Measurements from ENCODE around the gene JAZF1.
"Not testable (repeated sequence)": the region's sequence is repeated elsewhere in the genome, so short reads cannot be mapped to it uniquely, and the experiment has no call there.

The JAZF1 gene

DNA sequence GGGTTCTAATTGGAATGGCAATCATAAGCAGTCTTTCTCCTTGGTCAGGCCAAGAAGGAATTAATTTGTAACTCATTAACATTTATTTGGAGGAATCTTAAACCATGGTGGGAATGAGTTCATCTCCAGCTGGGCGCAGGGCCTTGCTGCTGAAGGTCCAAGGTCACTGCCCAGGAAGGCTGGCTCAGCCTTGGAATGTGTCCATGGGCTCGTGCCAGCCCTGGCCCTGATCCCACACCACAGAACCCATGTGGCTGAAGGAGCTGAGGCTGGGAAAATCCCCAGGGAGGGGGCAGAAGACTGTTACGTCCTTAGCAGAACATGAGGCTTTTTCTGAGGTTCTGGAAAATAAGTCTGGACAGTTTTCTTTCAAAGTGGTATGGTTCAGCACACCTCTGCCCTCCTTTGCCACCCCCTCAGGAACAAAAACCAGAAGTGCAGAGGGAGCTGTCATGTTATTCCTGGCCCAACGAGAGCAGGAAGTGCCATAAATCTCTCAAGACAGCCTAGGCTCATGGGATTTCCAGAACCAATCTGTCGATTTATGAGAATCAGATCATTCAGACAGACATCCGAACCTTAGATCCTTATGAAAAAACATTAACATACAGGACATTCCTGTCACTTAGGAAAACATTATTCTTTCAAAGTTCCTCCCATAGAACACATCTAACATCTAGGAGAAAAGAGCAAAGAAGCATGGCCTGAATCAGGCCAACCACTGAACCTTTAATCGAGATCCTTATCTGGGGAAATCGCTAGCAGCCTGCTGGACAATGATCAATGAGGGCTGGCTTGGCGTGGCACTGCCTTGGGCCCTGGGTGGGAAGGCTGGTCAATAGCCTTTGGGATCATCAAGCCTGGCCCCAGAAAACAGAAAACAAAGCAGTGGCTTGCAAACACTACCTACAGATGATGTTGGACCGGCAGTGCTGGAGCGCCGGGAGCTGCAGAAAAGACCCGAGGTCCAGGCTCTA, 306.3 kb downstream of the JAZF1 start:
- DNase-seq (ENCODE audit: low read depth in 2 of 2), result no peak

DNA sequence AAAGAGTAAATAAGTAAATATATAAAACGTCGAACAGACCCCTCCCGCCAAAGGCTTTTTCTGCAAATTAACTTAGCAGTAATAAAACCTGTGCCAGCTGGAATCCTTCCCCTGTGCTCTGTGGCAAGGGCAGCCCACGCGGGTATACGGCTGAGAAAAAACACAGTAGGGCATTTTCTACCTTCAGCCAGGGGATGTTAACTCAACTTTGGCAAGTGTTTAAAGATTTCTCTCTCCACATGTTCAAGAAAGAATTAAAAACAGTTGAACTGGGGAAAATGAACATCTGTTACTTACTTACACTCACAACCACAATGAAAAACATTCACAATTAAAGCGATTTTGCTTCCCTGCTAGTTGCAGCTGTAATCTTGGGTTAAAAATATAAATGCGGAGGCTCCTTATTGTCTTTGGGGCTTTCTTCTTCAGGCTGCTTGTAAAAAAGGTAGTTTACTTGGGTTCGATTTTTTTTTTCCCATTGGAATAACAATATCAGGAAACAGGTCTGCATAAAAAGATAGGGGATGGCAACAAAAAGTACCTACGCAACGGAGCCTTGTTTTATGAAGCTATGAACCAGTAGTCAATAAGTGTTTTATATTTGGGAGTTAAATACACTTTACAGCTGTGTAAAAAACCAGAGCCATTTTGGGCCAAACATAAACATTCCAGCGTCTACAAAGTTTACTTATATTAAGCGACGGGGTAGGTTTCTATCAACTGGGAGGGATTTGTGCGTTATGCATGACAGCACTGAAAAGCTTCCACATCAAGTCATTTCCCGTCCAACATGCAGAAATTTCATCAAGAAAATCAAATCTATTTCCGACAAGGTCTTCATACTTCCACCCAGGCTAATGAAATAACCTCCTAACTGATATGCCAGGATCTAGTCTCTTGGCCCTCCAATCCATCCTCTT, 308.0 kb downstream of the JAZF1 start:
- DNase-seq (ENCODE audit: low read depth in 2 of 2), result no peak

DNA sequence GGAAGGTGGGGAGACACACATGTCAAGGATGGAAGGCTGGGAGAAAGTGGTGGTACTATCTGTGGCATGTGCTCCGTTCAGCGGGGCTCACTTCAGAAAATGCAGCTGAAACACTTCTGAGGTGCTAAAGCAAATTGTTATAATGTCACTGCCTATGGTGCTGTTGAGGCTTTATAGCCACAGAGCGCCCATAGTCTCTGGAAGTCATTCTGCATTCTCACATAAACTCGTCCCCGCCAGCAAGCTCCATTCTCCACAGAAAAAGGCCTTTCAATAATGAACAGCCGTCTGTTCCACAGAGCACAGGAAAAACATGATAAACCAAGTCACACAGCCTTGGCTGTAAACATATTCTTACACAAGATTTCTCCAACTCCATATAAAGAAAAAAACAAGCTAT, 308.7 kb downstream of the JAZF1 start:
- no peak for DNase-seq (ENCODE audit: low read depth in 2 of 2)

DNA sequence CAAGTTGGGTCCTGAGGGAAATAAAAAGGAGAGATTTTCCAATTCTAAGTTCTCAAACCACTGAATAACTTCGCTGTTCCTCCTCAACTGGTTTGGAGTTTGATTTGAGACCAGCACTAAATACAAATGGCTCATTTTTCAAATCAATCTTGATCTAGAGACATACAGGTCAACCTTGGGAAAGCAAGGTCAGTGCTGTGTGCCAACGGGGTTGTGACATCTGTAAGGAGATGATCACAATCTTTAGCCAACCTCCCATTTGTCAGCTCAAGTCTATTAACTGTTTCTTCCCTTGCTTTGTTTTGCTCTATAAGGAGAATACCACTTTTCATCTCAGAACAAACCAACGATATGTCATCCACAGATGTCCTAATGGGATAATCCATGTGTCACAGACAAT, 309.5 kb downstream of the JAZF1 start:
- no peak for DNase-seq (ENCODE audit: low read depth in 2 of 2)

DNA sequence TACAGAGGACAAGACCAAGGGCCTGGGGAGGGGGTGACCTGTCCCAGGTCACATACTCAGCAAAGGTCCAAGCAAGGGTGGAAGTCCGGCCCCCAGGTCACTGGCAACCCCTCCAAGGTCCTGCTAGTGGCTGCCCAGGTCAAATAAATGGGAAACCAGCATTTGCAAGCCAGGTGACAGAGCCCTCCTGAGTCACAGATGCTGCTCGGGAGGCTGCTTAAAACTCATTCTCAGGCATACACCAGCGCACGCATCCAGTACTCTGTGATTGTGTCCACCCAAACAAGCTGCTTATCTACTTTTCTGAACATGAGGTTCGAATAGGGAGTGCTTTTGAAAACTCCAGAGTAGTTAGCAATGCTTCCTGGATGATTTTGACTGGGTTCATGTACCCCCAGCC, 310.0 kb downstream of the JAZF1 start:
- DNase-seq (ENCODE audit: low read depth in 2 of 2), result no peak

DNA sequence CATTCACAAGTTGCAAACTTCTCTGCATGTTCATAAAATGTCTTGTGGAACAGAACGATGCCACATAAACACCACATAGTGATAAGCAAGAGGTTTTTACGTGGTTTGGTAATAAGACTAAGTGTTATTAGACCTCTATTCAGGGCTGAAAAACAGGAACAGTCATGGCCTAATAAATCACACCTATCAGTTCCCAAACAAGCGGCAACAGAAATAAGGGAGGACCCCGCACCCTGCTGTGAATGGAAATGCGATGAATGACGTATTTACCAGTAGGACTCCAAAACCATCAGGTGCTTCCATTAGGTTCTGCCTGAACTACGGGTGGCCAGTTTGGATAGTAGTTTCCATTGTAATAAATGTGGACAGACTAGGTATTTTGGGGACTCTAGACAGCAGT, 311.5 kb downstream of the JAZF1 start:
- DNase-seq (ENCODE audit: low read depth in 2 of 2), result no peak

DNA sequence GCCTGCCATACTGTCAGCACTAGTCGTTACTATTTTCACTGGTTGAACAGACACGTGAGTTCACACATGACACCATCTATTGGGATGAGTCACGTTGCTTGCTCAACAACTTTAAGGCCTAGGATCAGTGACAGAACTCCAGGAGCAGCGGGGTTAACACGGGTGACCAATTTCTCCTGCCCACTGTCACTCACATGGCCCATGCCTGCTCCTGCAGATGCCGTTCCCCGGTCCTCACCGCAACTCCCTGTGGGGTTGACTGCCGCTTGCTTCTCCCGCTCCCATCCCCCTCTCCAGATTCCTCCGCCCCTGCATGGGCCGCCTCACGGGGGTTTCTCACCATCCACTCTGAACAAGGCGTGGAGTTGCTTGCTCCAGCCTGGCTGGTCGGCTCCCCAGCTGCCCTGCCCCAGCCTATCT, 312.5 kb downstream of the JAZF1 start:
- DNase-seq (ENCODE audit: low read depth in 2 of 2), result no peak

DNA sequence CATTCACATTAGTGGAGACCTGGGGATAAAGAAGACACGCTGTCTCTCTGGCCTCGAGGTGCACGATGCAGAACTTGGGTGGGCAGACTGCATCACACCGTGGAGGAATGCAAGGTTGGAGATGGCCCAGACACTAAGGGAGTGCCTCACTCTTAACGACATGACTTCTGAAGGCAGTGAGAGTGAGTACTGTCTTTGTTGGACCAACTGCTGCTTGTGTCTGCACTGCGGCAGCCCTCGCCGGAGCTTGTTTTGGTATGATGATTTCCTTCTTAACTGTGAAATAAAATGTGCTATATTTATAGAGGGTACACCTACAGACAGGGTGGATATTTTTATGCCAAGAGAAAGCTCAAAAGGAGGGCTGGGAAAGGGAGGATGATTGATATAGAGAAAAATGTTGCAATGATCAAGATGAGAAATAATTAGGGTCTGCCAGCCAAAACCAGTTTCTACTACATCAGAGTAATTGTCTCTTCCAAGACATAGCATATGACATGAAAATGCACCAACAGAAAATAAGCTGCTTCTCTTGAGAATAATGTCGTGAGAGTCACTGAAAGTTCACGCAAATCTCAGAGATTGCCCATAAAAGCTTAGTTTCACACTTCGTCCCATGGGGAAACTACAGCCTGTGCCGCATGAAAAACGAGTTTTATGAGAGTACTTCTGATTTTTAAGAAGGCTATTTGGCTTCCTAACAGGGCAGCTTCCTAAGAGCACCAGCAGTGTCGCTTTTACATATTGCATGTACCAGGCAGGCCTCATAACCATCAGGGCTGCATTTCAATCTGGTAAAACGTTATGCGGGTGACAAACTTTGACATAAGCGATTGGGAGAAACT, 313.5 kb downstream of the JAZF1 start:
- DNase-seq (ENCODE audit: low read depth in 2 of 2), result no peak

DNA sequence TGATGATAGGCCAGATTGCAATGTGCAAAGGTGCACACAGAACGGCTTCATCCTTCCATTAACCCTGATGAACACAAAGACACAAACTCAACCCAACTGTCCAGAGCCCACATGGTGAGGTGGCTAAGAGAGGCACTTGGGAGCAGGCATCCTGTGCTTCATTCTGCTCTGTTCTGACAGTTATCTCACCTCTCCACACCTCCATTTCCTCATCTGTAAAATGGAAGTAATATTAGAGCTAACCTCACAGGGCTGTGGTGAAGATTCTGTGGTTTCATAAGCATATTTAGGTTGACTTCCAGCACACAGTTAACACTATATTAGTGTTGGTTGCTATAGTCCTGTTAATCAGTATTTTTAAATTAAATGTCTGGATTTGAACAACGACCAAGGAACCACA, 314.3 kb downstream of the JAZF1 start:
- DNase-seq (ENCODE audit: low read depth in 2 of 2), result no peak

DNA sequence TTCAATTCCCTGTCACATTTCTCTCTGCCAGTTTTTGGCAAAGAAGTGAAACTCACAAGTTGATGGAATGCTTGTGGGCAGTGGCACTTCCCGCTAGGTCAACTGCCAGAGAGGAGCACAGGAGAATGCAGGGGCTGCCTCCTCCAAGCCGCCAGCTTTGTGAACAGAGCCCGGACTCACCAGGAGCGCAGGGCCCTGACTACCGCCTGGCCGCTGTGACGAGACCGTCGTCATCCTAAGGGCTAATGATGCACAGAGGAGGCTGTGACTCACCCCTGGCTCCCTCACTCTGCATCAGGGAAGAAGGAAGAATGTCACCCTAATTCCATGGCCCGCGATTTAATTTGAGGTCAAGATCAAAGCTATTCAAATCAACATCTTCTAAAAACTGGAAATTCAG, 316.7 kb downstream of the JAZF1 start:
- DNase-seq (ENCODE audit: low read depth in 2 of 2), result no peak

DNA sequence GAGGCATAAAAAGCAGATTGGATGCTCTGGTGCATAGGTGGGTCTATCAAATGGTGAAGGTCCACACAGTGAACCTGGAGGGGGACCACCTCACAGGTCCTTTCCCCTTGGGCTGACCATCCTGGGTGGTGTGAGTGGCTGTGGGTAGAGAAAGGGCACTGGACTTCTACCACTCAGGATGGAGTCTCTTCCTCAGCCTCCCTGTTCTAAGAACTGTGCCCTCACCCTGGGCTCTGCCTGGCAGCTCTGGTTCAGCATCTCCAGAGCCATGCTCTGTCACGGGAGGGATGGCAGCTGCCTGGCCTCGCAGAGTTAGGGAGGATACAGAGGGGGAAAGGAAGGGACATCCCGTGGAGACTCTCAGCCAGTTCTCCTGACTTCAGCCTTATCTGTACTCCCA, 318.8 kb downstream of the JAZF1 start:
- no peak for DNase-seq (ENCODE audit: low read depth in 2 of 2)

DNA sequence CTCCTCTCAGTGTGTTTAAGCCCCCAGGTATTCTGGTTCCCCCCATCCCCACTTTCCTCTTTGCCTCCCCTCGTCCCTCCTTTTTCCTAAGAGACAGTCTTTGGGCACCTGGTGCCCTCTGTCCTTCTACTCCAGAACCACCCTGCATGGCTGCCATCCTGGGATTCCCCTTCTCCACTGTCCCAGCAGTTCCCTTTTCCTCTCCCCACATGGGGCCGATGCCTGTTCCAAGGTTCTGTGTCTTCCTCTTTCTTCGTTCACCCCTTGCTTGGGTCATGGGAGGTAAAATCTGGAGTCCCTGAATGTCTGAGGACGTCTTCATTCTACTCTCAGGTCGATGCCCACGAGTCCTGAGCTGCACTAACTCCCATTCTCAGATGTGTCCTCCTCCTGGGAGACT, 319.8 kb downstream of the JAZF1 start:
- DNase-seq (ENCODE audit: low read depth in 2 of 2), result no peak

DNA sequence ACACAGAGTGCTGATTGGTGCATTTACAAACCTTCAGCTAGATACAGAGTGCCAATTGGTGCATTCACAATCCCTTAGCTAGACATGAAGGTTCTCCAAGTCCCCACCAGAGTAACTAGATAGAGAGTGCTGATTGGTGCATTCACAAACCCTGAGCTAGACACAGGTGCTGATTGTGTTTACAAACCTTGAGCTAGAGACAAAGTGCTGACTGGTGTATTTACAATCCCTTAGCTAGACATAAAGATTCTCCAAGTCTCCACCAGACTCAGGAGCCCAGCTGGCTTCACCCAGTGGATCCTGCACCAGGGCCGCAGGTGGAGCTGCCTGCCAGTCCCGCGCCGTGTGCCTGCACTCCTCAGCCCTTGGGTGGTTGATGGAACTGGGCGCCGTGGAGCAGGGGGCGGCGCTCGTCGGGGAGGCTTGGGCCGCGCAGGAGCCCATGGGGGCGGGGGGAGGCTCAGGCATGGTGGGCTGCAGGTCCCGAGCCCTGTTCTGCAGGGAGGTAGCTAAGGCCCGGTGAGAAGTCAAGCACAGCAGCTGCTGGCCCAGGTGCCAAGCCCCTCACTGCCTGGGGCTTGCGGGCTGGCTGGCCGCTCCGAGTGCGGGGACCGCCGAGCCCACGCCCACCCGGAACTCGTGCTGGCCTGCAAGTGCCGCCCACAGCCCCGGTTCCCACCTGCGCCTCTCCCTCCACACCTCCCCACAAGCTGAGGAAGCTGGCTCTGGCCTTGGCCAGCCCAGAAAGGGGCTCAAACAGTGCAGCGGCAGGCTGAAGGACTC, 323.7 kb downstream of the JAZF1 start:
- DNase-seq (ENCODE audit: low read depth in 2 of 2), result not testable (repeated sequence)

DNA sequence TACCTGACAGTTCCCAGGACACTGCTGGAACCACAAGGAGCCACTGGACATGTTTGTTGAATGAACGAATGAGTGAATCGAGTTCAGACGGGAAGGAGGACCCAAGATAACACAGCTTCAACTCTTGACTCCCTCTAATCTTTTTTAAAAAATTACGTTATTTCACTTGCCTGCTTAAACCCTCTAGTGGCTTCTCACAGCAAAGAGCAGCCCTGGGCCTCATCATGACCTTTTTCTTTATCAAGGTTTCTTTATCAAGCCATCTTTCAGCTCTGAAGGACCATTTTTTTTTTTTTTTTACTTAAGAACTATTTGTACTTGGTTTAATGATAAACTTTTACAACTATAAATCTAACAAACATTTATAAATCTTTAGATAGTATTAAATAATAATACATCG, 330.1 kb downstream of the JAZF1 start:
- DNase-seq (ENCODE audit: low read depth in 2 of 2), result no peak

DNA sequence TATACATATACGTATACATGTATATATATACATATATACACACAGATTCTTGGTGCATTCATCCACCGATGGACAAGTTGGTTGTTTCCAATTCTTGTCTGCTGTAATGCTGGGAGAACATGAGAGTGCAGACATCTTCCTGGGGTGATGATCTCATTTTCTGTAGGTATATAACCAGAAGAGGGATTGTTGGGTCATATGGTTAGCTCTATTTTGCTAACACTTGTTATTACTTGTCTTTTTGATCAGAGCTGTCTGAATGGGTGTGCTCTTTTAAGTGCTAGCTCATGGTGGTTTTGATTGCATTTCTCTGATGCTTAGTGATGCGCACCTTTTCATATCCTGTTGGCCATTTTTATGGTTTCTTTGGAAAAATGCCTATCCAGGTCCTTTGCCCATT, 334.2 kb downstream of the JAZF1 start:
- no peak for DNase-seq (ENCODE audit: low read depth in 2 of 2)

DNA sequence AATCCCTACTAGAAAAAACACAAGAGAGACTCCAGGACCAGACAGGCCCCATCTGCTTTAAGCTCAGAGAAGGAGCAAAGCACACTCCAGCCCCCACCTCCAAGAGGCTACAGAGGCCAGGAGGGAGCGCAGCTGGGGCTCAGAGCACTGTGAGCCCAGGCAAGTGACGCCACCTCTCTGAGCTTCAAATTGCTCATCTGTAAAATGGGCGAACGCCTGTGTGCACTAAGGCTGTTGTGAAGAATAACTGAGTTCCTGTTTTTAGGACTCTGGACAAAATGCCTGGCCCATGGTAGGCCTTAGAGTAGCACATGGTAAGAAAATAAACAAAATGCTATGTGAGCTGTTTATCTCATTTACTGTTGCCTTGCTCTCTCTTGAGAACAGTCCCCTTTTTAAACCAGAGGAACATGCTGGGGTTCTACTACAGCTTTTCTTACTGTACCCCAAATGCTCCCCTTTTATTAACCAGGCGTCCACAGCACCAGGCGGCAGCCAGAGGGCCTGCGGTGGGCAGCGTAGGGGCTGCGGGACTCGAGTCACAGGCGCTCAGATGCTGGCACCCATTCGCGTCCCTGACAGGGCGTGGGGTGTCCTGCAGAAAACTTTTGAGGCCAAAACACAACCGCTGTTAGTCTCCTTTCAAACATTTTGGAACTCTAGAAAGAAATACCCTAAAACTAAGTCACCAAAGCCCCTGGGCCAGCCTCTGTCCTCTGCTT, 336.9 kb downstream of the JAZF1 start:
- DNase-seq (ENCODE audit: low read depth in 2 of 2), result no peak

DNA sequence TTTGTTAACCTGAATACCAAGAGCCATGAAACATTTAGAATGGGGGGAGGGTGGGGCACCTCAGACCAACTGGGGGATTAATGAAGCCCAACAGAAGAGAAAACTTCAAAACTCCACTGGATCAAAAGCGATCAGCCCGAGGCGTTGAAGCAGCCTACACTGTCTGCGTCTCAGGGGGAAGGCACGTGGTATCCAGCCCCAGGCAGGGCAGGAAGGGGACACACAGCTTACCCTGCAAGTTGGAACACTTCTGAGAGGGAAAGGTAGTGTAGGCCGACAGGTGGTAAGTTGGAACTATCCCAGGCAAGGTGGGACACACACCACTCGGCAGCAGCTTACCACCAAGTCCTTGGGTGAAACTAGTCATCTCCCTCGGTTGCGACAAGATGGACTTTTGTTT, 337.7 kb downstream of the JAZF1 start:
- DNase-seq (ENCODE audit: low read depth in 2 of 2), result no peak

DNA sequence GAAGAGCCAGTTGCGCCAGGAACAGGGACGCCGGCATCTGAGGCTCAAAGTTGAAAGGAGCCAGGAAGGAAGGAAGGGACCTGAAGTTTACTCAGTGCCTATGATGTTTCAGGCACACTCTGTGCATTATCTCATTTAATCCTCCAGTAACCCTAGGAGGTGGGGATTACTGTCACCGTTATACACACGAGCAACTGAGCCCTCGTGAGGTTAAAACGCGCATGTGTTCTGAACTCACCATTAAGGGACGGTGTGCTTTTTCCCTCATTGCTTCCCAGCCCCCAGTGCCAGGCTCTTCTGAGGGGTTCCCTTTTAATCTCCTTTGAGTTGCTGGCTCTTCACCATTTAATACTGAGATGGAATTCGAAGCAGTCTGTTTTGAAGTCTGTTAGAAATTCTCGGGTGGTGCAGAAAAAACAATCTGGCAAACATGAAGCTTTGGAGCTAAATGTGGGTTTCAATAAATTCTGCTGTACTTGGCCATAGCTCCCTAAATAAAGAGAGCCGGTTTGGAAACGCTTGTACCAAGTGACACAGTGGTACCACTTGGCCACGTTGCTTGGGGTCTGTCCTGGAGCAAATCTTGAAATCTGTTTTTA, 338.4 kb downstream of the JAZF1 start:
- DNase-seq (ENCODE audit: low read depth in 2 of 2), result no peak

DNA sequence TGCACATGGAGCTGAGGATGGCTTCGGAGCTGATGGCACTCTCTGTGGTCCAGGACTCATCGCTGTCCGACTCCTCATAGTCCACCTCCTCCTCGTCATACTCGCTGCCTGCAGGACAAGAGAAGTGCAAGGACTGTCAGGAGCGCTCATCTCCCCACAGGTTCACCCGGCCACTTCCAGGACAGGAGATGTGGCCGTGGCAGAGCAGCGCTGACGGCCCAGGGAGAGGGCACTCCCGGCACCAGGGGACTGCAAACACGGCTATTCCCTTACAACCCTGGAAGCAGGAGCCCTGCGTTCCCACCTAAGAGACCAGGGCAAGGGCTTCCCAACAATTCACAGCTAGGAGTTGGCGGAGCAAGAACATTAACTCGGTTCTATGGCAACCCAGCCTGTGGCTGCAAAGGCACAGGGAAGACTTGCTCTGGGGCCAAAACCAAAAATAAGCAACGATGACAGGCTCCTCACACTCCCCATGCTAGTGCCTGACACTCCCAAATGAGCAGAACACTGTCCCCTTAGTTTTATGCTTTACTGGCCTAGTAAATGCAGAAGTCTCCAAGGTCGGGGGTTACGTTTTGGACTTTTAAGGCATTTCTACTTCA, 339.7 kb downstream of the JAZF1 start:
- no peak for DNase-seq (ENCODE audit: low read depth in 2 of 2)
